ENCODE measurements around the gene SCAPER. TPM values are rescaled to one million over a fixed set of nuclear protein-coding genes. Genes with fewer than 3 reads are reported as not detected.

Gene SCAPER
- total RNA-seq, 1 donor = 8.3 TPM

DNA sequence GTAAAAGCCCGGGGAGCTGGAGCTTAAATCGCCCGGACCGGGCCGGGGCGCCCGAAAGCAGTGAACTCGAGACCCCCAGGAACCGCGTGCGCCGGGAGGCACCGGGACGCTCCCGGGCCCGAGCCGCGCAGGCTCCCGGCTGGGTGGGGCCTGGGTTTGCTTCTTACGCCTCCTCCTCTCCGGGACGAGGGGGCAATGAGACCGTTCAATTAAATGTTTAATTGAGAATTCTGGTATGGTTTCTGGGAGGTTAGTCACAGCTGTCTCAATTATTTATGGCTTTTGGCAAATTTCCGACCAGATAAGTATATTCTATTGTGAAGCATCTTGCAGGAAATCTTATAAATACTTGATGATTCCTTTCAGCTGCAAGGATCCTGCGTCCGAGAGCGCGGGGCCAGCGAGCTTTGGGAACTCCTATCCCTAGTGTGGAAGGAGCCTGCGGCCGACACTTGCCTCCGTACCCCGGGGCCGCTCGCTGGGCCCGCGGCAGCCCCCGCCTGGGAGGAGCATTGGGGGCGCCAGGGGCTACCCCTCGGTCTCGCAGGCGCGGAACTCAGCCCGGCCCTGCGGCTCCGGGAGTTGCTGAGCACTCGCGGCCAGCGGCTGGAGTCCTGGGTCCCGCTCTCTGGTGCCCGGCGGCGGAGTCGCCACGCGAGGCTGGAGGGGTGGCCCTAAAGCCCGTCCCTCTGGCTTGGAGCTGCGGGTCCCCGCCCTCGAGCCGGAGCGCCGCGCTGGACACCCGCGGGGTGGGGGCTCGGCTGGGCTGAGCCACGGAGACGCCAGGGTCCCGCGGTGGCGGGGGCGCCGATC, 558.3 kb downstream of the SCAPER start:
- peaks cover 66% of the 10 kb centered on the region for H3K27me3 ChIP-seq (ENCODE audit: insufficient read depth, low read length)
- H3K4me1 ChIP-seq (ENCODE audit: insufficient read depth, low read length) = peaks cover 6% of the 10 kb centered on the region
- H3K4me3 ChIP-seq (ENCODE audit: insufficient read depth, low read length) = peak overlapping the region; percentile 67
- H3K9me3 ChIP-seq (ENCODE audit: low read depth, low read length) = no peaks in the 10 kb centered on the region
- DNase-seq (ENCODE audit: insufficient read length, low spot score, missing footprints) = peak; percentile 81
- H2AFZ ChIP-seq (ENCODE audit: low read length) = no peak overlapping the region
- H3K4me2 ChIP-seq (ENCODE audit: insufficient read depth, low read length) = peak overlapping the region; percentile 74
- no peaks in the 10 kb centered on the region for H3K79me2 ChIP-seq (ENCODE audit: insufficient read depth, low read length)
- H3K27ac ChIP-seq (ENCODE audit: low read depth, low read length) = no peak overlapping the region
- H3K36me3 ChIP-seq (ENCODE audit: insufficient read depth, low read length) = no peaks in the 10 kb centered on the region
- H4K20me1 ChIP-seq (ENCODE audit: insufficient read depth, low read length) = no peaks in the 10 kb centered on the region
- TF ChIP-seq, protein P1, sequence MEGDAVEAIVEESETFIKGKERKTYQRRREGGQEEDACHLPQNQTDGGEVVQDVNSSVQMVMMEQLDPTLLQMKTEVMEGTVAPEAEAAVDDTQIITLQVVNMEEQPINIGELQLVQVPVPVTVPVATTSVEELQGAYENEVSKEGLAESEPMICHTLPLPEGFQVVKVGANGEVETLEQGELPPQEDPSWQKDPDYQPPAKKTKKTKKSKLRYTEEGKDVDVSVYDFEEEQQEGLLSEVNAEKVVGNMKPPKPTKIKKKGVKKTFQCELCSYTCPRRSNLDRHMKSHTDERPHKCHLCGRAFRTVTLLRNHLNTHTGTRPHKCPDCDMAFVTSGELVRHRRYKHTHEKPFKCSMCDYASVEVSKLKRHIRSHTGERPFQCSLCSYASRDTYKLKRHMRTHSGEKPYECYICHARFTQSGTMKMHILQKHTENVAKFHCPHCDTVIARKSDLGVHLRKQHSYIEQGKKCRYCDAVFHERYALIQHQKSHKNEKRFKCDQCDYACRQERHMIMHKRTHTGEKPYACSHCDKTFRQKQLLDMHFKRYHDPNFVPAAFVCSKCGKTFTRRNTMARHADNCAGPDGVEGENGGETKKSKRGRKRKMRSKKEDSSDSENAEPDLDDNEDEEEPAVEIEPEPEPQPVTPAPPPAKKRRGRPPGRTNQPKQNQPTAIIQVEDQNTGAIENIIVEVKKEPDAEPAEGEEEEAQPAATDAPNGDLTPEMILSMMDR (IDR thresholded peaks at IDR 0.05; ENCODE audit: extremely low read depth, low read depth, low read length) = no peak

DNA sequence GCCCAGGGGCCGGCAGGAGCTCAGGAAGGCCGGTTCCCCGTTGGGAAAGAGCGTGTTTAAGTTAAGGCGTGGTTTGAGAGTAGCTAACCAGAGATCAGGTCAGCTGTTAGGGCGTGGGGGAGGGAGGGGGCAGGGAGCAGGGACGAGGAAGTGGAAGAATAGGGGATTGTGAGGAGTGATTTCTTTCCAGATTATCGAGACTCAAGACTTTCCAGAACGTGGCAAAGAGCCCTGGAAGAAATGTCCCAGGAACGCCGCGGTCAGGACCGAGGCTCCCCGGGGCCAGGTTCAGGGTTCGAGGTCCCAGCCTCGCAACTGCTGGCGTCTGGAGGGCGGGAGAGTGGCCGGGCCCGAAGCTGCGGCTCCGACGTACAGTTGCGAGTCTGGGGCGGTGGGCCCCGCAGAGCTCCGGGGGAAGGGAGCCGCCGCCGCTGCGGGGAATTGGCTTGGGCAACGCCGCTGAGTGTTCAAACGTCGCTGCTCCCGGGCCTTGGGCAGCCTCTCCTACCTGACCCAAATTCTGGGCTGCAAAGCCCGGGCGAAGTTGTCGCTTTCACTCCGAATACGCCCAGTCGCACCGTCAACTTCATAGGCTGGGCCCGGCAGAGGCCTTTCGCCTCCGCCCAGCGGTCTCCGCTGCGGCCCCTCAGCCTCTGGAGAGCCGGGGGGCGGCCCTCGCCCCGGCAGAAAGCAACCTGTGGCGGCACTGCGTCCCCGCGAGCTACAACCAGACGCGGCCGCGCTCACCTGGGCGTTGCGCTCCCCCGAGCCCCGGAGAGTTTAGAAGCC, 559.1 kb downstream of the SCAPER start:
- H3K4me2 ChIP-seq (ENCODE audit: insufficient read depth, low read length) = peak overlapping the region; percentile 74
- H4K20me1 ChIP-seq (ENCODE audit: insufficient read depth, low read length) = no peaks in the 10 kb centered on the region
- no peak overlapping the region for H3K27ac ChIP-seq (ENCODE audit: low read depth, low read length)
- peak overlapping the region; percentile 67 for H3K4me3 ChIP-seq (ENCODE audit: insufficient read depth, low read length)
- peak; percentile 87 for DNase-seq (ENCODE audit: insufficient read length, low spot score, missing footprints)
- TF ChIP-seq, protein P1 (IDR thresholded peaks at IDR 0.05; ENCODE audit: extremely low read depth, low read depth, low read length) = no peak
- H3K79me2 ChIP-seq (ENCODE audit: insufficient read depth, low read length) = no peaks in the 10 kb centered on the region
- no peaks in the 10 kb centered on the region for H3K36me3 ChIP-seq (ENCODE audit: insufficient read depth, low read length)
- H2AFZ ChIP-seq (ENCODE audit: low read length) = no peak overlapping the region
- peaks cover 74% of the 10 kb centered on the region for H3K27me3 ChIP-seq (ENCODE audit: insufficient read depth, low read length)
- H3K4me1 ChIP-seq (ENCODE audit: insufficient read depth, low read length) = peaks cover 6% of the 10 kb centered on the region
- H3K9me3 ChIP-seq (ENCODE audit: low read depth, low read length) = no peaks in the 10 kb centered on the region

DNA sequence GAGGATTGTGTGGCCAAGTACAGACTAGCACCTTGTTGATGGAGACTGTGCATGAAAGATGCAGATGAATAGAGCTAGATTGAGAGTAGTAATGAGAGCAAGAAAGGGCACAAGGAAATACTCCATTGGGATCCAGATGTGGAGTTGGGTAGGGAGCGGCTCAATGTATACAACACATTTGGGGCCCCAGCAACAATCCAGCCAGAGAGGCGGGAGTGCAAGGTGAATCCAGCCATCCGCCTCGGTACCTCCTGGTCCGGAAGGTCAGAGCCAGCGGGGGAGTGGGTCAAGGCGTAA, 559.6 kb downstream of the SCAPER start:
- peaks cover 6% of the 10 kb centered on the region for H3K4me1 ChIP-seq (ENCODE audit: insufficient read depth, low read length)
- H3K36me3 ChIP-seq (ENCODE audit: insufficient read depth, low read length) = no peaks in the 10 kb centered on the region
- no peak for DNase-seq (ENCODE audit: insufficient read length, low spot score, missing footprints)
- no peak overlapping the region for H3K27ac ChIP-seq (ENCODE audit: low read depth, low read length)
- H3K4me3 ChIP-seq (ENCODE audit: insufficient read depth, low read length) = no peak overlapping the region
- peaks cover 80% of the 10 kb centered on the region for H3K27me3 ChIP-seq (ENCODE audit: insufficient read depth, low read length)
- H2AFZ ChIP-seq (ENCODE audit: low read length) = no peak overlapping the region
- H4K20me1 ChIP-seq (ENCODE audit: insufficient read depth, low read length) = no peaks in the 10 kb centered on the region
- H3K9me3 ChIP-seq (ENCODE audit: low read depth, low read length) = no peaks in the 10 kb centered on the region
- H3K79me2 ChIP-seq (ENCODE audit: insufficient read depth, low read length) = no peaks in the 10 kb centered on the region
- H3K4me2 ChIP-seq (ENCODE audit: insufficient read depth, low read length) = no peak overlapping the region
- TF ChIP-seq, protein P1 (IDR thresholded peaks at IDR 0.05; ENCODE audit: extremely low read depth, low read depth, low read length) = no peak
